ENCODE data around the gene PPP1R3A. TPM values are rescaled to one million over a fixed set of nuclear protein-coding genes. Genes with fewer than 3 reads are reported as not detected.
A peak's percentile ranks its signal among the peaks of the same experiment; 100 is the strongest.

PPP1R3A gene
- total and polyA plus RNA-seq, 12 donors = 6.6 to 156 (median 122) TPM

DNA sequence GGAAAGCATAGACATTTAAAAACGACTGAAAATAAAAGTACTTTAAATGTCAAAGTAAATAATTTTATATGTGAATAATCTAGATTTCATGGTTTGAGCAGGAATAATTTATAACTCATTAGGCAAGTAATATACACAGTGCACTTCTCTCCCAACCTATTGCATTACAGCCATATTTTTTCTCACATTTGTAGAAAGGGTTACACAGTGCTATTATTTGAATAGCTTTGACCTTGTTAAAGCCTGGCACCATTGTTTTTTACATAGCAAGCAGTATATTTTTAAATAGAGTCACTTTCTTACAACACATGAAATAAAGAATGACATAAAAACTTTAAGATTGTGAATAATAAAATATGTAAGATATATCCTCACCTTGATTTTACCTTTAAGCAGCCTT is 969 bp downstream of the PPP1R3A start:
- no peaks in the 10 kb centered on the region for H3K36me3 ChIP-seq
- H3K4me3 ChIP-seq = peak overlapping the region in 9 of 10 donors; percentile 28 to 56 (median 49)
- peak overlapping the region; percentile 32 to 91 (median 77) for H3K27ac ChIP-seq
- ATAC-seq (peak; percentile 43 to 82 (median 75)), DNase-seq (no peak)
- 9 to 16% methylated on average over 1 of the region's 1 CpG for WGBS, 2 donors
- H3K27me3 ChIP-seq = no peaks in the 10 kb centered on the region
- H3K4me1 ChIP-seq = peaks cover 0 to 3% (median 0%) of the 10 kb centered on the region in 9 donors
- intact Hi-C loops (cut with DNase I) = loop anchor here in 3 of 10 donors (5.0 to 10.0 kb wide), 4 partner anchors 123 to 201 kb away; no protein-coding TSS in a partner anchor
- no peaks in the 10 kb centered on the region for H3K9me3 ChIP-seq
- TF ChIP-seq, protein P1, sequence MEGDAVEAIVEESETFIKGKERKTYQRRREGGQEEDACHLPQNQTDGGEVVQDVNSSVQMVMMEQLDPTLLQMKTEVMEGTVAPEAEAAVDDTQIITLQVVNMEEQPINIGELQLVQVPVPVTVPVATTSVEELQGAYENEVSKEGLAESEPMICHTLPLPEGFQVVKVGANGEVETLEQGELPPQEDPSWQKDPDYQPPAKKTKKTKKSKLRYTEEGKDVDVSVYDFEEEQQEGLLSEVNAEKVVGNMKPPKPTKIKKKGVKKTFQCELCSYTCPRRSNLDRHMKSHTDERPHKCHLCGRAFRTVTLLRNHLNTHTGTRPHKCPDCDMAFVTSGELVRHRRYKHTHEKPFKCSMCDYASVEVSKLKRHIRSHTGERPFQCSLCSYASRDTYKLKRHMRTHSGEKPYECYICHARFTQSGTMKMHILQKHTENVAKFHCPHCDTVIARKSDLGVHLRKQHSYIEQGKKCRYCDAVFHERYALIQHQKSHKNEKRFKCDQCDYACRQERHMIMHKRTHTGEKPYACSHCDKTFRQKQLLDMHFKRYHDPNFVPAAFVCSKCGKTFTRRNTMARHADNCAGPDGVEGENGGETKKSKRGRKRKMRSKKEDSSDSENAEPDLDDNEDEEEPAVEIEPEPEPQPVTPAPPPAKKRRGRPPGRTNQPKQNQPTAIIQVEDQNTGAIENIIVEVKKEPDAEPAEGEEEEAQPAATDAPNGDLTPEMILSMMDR (IDR thresholded peaks at IDR 0.05) = no peak

DNA sequence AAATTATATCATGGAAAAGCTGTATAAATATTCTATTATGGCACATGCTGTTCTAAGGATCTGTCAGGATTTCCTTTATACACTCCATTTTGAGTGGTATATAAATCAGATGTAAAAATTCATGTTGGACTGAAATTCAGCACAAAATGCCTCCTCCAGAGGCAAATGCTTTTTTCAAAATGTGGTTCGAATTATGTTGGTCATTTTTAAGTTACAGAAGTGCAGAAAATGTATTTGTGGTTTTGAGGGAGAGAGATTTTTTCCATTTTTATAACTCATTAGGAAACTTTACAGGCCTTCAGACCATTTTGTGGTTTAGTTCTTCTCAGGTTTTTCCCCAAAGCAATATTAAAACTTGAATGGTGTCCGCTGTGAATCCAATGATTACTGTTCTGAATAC is 2.9 kb downstream of the PPP1R3A start:
- no peaks in the 10 kb centered on the region for H3K9me3 ChIP-seq
- intact Hi-C loops (cut with DNase I) = loop anchor here in 3 of 10 donors (5.0 to 10.0 kb wide), 4 partner anchors 121 to 199 kb away; no protein-coding TSS in a partner anchor
- H3K36me3 ChIP-seq = no peaks in the 10 kb centered on the region
- TF ChIP-seq, protein P1 (IDR thresholded peaks at IDR 0.05) = no peak
- no peaks in the 10 kb centered on the region for H3K27me3 ChIP-seq
- DNase-seq (no peak), ATAC-seq (no peak)
- WGBS, 2 donors = 42 to 56% methylated on average over 2 of the region's 2 CpGs
- peak overlapping the region; percentile 7 to 56 (median 46) for H3K4me3 ChIP-seq
- peak overlapping the region in 5 of 10 donors; percentile 12 to 91 (median 80) for H3K27ac ChIP-seq
- H3K4me1 ChIP-seq = peaks cover 0 to 16% (median 0%) of the 10 kb centered on the region in 9 donors

GRCh38 chr7:113912876-113913275 is 5.9 kb downstream of the PPP1R3A start:
- TF ChIP-seq, protein P1 (IDR thresholded peaks at IDR 0.05) = no peak
- no peak overlapping the region for H3K27ac ChIP-seq
- peak overlapping the region in 2 of 10 donors; percentile 49 to 56 for H3K4me3 ChIP-seq
- no peaks in the 10 kb centered on the region for H3K36me3 ChIP-seq
- peak; percentile 23 to 87 (median 50) for ATAC-seq
- 23 to 32% methylated on average over 6 of the region's 6 CpGs for WGBS, 2 donors
- DNase-seq = peak in 1 of 2 donors; percentile 11
- H3K27me3 ChIP-seq = no peaks in the 10 kb centered on the region
- no peaks in the 10 kb centered on the region for H3K9me3 ChIP-seq
- H3K4me1 ChIP-seq = peaks cover 0 to 23% (median 0%) of the 10 kb centered on the region in 9 donors
- intact Hi-C loops (cut with DNase I) = loop anchor here in 1 of 10 donors (10.0 kb wide), 1 partner anchor 118 kb away; no protein-coding TSS in a partner anchor

DNA sequence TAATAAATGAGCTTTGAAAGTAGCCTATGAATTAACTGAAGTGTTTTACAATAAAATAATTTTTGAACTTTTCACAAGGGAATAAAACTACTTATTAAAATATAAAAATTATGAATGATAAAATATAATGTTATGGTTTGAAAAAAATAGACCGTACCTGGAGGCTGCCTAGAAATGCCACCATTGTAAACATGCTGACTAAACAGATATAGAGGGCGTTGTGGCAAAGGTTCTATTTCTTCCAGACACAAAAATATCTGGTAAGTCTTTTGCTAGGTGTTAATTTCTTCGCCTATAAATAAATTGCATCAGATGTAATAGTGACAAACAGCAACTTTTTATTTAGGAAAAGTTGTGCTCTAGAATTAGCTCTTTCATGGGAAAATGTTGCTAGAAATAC is 11.2 kb downstream of the PPP1R3A start:
- TF ChIP-seq, protein P1 (IDR thresholded peaks at IDR 0.05) = no peak
- no peaks in the 10 kb centered on the region for H3K9me3 ChIP-seq
- no peak for ATAC-seq
- no peak overlapping the region for H3K27ac ChIP-seq
- H3K27me3 ChIP-seq = no peaks in the 10 kb centered on the region
- no peak overlapping the region for H3K4me3 ChIP-seq
- WGBS, 2 donors = 72 to 73% methylated on average over 3 of the region's 3 CpGs
- peaks cover 0 to 23% (median 0%) of the 10 kb centered on the region in 9 donors for H3K4me1 ChIP-seq
- no peaks in the 10 kb centered on the region for H3K36me3 ChIP-seq
- no peak for DNase-seq
- intact Hi-C loops (cut with DNase I) = loop anchor here in 1 of 10 donors (5.0 kb wide), 1 partner anchor 1230 kb away; no protein-coding TSS in a partner anchor
